NCI-H1694 treated with DMSO at 0.1 percent for 48 hours (cell line): ENCODE results near the gene DPRX.

Source experiments
- DNase-seq: peaks from one replicate; lab custom pipeline; 2025; lab: John Stamatoyannopoulos, UW

DPRX gene

GRCh38 chr19:53631949-53632407 is at the start of gene DPRX:
Gene DPRX (plus strand): TSS chr19:53631999. CDS start chr19:53632107, 108 bp downstream.
- DNase-seq, result no peak

GRCh38 chr19:53583181-53583580 is 48.6 kb upstream of the DPRX start:
- DNase-seq, result no peak

GRCh38 chr19:53586277-53586691 is 45.5 kb upstream of the DPRX start:
- no peak for DNase-seq

GRCh38 chr19:53594811-53595509 is 36.8 kb upstream of the DPRX start:
- DNase-seq, result no peak

GRCh38 chr19:53595510-53595867 is 36.3 kb upstream of the DPRX start:
- no peak for DNase-seq

- DNase-seq, result no peak
Measured at GRCh38 chr19:53596056-53596455, 35.7 kb upstream of the DPRX start.

GRCh38 chr19:53597023-53597422 is 34.8 kb upstream of the DPRX start:
- DNase-seq, result no peak

GRCh38 chr19:53598361-53598760 is 33.4 kb upstream of the DPRX start:
- DNase-seq, result no peak

- DNase-seq, result no peak
Measured at GRCh38 chr19:53600217-53600616, 31.6 kb upstream of the DPRX start.

GRCh38 chr19:53606031-53606430 is 25.8 kb upstream of the DPRX start:
- no peak for DNase-seq

- DNase-seq, result no peak
Measured at GRCh38 chr19:53608381-53608780, 23.4 kb upstream of the DPRX start.

GRCh38 chr19:53612762-53613526 is 18.9 kb upstream of the DPRX start:
- no peak for DNase-seq

- DNase-seq, result no peak
Measured at GRCh38 chr19:53621885-53622740, 9.7 kb upstream of the DPRX start.

- no peak for DNase-seq
Measured at GRCh38 chr19:53624771-53625545, 6.8 kb upstream of the DPRX start.

- DNase-seq, result no peak
Measured at GRCh38 chr19:53626486-53626885, 5.3 kb upstream of the DPRX start.

- DNase-seq, result no peak
Measured at GRCh38 chr19:53626976-53627375, 4.8 kb upstream of the DPRX start.

- DNase-seq, result no peak
Measured at GRCh38 chr19:53634768-53635167, 3.0 kb downstream of the DPRX start.

- DNase-seq, result no peak
Measured at GRCh38 chr19:53639471-53639870, 7.7 kb downstream of the DPRX start.

GRCh38 chr19:53642381-53643099 is 10.7 kb downstream of the DPRX start:
- no peak for DNase-seq

GRCh38 chr19:53644061-53644816 is 12.4 kb downstream of the DPRX start:
- DNase-seq, result no peak
